SK-N-MC (cell line): ENCODE measurements around the gene TCERG1L.

Experiments
- FOXP2 ChIP-seq: optimal IDR thresholded peaks from 2 replicates; pipeline ENCODE3; 2011; ENCODE audit warnings: mild to moderate bottlenecking, moderate library complexity; ENCODE audit not compliant: insufficient read depth; ENCODE audit errors: extremely low read length, control extremely low read depth
- POLR2AphosphoS5 ChIP-seq: IDR thresholded peaks from 2 replicates; pipeline ENCODE4 v1.6.1; 2012; ENCODE audit warnings: mild to moderate bottlenecking, low read depth, low read length, borderline replicate concordance

DNA sequence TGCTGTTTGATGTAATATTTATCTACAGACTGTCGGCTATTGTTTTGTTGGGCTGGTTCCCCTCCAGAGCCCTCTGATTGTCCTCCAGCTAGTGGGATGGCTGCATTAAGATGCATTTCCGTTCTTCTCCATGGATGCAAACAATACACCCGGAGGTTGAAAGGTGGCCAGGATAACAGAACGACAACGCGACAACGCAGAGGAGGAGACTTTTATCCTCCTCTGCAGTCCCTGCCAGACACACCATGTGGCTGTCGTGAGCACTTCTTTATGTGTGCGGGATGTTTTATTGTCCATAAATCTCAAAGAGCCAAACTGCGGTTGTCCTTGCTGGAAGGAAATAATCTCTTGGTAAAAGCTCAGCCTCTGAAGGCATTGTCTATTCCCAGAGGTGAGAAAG is 39.1 kb upstream of the TCERG1L start:
- TF ChIP-seq POLR2AphosphoS5 (no peak), FOXP2 (no peak)
